ENCODE data around the gene RP9. TPM values are rescaled to one million over a fixed set of nuclear protein-coding genes. Genes with fewer than 3 reads are reported as not detected.

The RP9 gene
- total RNA-seq, 2 donors from 2014 or later: 20.8 to 32.2 TPM

DNA sequence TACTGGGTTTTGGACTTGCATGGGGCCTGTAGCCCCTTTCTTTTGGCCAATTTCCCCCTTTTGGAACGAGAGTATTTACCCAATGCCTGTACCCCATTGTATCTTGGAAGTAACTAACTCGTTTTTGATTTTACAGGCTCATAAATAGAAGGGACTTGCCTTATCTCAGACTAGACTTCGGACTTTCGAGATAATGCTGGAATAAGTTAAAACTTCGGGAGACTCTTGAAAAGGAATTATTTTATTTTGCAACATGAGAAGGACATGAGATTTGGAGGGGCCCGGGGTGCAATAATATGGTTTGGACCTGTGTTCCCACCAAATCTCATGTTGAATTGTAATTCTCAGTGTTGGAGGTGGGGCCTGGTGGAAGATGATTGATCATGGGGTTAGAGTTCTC lies 38.4 kb downstream of the RP9 start:
- H3K27ac Mint-ChIP-seq: no peak overlapping the region
- peaks cover 25% of the 10 kb centered on the region for H3K27me3 Mint-ChIP-seq (ENCODE audit: low read depth)
- H3K4me3 Mint-ChIP-seq: no peak overlapping the region
- DNase-seq: no peak
- ATAC-seq (replicated peaks in 1 of 2): no peak
- H3K9me3 Mint-ChIP-seq: peaks cover 5 to 16% of the 10 kb centered on the region in 2 donors
- peaks cover 4 to 10% of the 10 kb centered on the region in 2 donors for H3K36me3 Mint-ChIP-seq (ENCODE audit: insufficient read depth in 2 of 2)
- H3K4me1 Mint-ChIP-seq (ENCODE audit: low read depth): no peaks in the 10 kb centered on the region

DNA sequence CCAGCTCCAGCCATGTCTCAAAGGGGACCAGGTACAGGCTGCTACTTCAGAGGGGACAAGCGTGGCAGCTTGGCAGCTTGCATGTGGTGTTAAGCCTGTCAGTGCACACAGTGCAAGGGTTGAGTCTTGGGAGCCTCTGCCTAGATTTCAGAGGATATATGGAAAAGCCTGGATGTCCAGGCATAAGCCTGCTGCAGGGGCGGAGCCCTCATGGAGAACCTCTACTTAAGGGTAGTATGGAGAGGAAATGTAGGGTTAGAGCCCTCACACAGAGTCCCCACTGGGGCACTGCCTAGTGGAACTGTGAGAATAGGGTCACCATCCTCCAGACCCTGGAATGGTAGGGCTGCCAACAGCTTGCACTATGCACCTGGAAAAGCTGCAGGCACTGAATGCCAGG lies 38.9 kb downstream of the RP9 start:
- Mint-ChIP-seq H3K4me1 (ENCODE audit: low read depth) (no peaks in the 10 kb centered on the region), H3K27ac (no peak overlapping the region), H3K9me3 (peaks cover 7 to 18% of the 10 kb centered on the region in 2 donors), H3K36me3 (ENCODE audit: insufficient read depth in 2 of 2) (peaks cover 6 to 15% of the 10 kb centered on the region in 2 donors), H3K4me3 (no peak overlapping the region), H3K27me3 (ENCODE audit: low read depth) (peaks cover 23% of the 10 kb centered on the region)
- ATAC-seq (replicated peaks in 1 of 2): no peak
- no peak for DNase-seq

DNA sequence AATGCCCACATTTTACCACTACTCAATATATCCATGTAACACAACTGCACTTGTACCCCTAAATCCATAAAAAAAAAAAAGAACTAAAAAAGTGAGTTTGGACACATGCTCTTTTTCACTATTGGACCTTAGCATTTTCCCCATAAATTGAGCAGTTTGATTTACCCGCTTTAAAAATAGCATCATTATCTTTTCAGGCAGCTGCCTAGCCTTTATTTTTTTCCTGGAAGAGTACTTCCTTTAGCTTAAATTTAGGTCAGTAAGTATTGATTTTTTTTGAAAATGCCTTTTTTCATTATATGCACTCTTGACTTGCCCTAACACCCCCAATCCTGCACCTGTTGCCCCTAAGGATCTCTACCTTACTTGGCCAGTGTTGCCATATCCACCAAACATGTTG lies 41.3 kb downstream of the RP9 start:
- no peak for ATAC-seq (replicated peaks in 1 of 2)
- Mint-ChIP-seq H3K27me3 (ENCODE audit: low read depth) (peaks cover 13% of the 10 kb centered on the region), H3K4me1 (ENCODE audit: low read depth) (peaks cover 6% of the 10 kb centered on the region), H3K9me3 (peaks cover 7 to 18% of the 10 kb centered on the region in 2 donors), H3K4me3 (no peak overlapping the region), H3K36me3 (ENCODE audit: insufficient read depth in 2 of 2) (peaks cover 6 to 18% of the 10 kb centered on the region in 2 donors), H3K27ac (no peak overlapping the region)
- no peak for DNase-seq

DNA sequence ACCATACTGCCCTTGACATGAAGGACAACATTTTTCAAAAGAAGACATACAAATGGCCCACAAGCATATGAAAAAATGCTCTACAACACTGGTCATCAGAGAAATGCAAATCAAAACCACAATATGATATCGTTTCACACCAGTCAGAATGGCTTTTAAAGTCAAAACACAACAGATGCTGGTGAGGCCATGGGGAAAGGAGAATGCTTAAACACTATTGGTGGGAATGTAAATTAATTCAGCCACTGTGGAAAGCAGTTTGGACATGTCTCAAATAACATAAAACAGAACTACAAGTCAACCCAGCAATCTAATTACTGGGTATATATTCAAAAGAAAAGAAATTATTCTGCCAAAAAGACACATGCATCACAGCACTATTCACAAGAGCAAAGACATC lies 42.4 kb downstream of the RP9 start:
- DNase-seq (no peak), ATAC-seq (replicated peaks in 1 of 2) (no peak)
- Mint-ChIP-seq H3K9me3 (peaks cover 7 to 17% of the 10 kb centered on the region in 2 donors), H3K4me1 (ENCODE audit: low read depth) (peaks cover 6% of the 10 kb centered on the region), H3K4me3 (no peak overlapping the region), H3K27me3 (ENCODE audit: low read depth) (peaks cover 8% of the 10 kb centered on the region), H3K36me3 (ENCODE audit: insufficient read depth in 2 of 2) (peaks cover 6 to 18% of the 10 kb centered on the region in 2 donors), H3K27ac (no peak overlapping the region)

DNA sequence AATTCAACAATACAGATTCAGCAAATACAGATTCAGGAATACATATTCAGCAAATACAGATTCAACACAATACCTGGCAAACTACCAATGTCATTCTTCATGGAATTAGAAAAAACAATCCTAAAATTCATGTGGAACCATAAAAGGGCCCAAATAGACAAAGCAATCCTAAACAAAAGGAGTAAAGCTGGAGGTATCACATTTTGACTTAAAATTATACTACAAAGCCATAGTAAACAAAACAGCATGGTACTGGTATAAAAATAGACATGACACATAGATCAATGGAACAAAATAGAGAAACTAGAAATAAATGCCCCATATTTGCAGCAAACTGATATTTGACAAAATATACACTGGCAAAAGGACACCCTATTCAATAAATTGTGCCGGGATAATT lies 43.2 kb downstream of the RP9 start:
- no peak for ATAC-seq (replicated peaks in 1 of 2)
- Mint-ChIP-seq H3K4me1 (ENCODE audit: low read depth) (peaks cover 9% of the 10 kb centered on the region), H3K4me3 (no peak overlapping the region), H3K27ac (peak overlapping the region; percentile 62), H3K27me3 (ENCODE audit: low read depth) (peaks cover 8% of the 10 kb centered on the region), H3K9me3 (peaks cover 7 to 15% of the 10 kb centered on the region in 2 donors), H3K36me3 (ENCODE audit: insufficient read depth in 2 of 2) (peaks cover 4 to 18% of the 10 kb centered on the region in 2 donors)
- no peak for DNase-seq

DNA sequence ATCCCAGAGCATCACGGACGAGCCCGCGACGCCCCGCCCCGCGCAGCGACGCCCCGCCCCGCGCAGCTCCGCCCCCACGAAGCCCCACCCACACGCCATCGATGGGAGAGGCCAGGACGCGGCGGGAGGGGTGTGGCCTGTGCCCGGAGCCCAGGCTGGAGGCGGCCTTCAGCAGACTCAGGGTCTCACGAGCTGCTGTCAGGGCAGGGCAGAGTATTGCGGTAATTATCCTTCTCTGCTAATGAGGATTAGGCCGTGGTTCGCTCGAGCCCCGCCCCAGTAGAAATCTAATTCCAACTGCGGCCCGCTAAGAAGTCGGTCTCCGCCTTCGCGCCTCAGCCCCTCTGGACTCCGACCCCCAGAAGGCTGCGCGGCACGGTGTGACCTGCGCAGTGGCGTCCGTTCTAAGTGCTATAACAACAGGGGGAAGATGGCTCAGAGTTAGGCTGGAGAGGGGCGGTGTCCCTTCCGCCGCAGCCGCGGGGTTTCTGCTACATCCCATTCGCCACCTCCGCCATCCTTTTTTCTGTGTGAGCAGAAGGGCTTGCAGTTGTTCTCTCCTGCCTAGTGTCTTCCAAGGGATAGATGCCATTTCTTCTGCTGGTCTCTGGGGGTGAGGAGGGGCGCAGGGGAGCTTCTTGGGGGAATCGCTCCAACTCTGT lies 46.3 kb downstream of the RP9 start:
- peak; percentile 93 to 95 for DNase-seq
- Mint-ChIP-seq H3K27ac (peak overlapping the region; percentile 93), H3K27me3 (ENCODE audit: low read depth) (peaks cover 8% of the 10 kb centered on the region), H3K4me3 (peak overlapping the region; percentile 97 to 99), H3K9me3 (peaks cover 7 to 10% of the 10 kb centered on the region in 2 donors), H3K4me1 (ENCODE audit: low read depth) (peaks cover 35% of the 10 kb centered on the region), H3K36me3 (ENCODE audit: insufficient read depth in 2 of 2) (peaks cover 4 to 21% of the 10 kb centered on the region in 2 donors)
- ATAC-seq (replicated peaks in 1 of 2): peak; percentile 95

DNA sequence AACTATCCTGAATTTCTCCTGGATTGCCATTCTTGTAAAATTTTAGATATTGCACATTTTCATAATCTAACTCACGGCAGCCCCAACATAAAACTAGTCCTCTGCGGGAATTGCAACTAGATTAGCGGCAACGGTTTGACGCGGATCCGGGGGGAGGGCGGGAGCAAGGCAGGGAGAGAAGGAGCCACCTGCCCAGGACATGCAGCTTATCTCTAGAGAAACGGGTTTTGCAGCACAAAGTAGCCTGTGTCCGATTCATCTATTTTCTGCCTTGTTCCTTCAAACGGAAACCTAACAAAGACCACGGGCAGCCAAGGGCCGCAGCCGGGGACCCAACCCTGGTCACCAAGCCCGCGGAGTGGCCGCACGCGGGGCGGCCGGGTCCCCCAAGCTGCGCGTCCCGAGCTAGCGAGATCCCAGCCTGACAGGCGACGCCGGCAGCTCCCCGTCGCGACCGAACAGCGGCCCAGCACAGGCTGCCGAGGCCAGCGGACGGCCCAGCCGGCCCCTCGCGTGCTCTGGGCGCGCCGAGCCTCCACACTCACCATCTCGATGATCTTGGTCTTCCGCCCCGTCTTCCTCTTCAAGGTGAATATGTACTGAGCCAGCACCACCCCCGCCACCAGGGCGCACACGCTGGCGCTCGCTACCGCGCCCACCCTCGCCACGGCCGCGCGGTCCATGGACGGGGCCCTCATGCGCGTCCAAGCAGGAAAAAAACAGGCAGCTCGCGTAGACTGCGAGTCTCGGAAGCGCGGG lies 47.0 kb downstream of the RP9 start, which contains the start of gene NT5C3A:
Gene NT5C3A (minus strand): TSS at position 754 of the 759 bp plus-strand sequence. CDS start 71 bp downstream, at position 683.
- Mint-ChIP-seq H3K27me3 (ENCODE audit: low read depth) (peaks cover 8% of the 10 kb centered on the region), H3K4me3 (peak within 1 kb of the TSS; percentile 97 to 99), H3K27ac (peak within 1 kb of the TSS; percentile 93), H3K9me3 (peaks cover 7 to 10% of the 10 kb centered on the region in 2 donors), H3K36me3 (ENCODE audit: insufficient read depth in 2 of 2) (peaks cover 4 to 21% of the 10 kb centered on the region in 2 donors), H3K4me1 (ENCODE audit: low read depth) (peaks cover 35% of the 10 kb centered on the region)
- DNase-seq: peak in 1 of 2 donors; percentile 39
- ATAC-seq (replicated peaks in 1 of 2): peak in 1 of 2 donors; percentile 61

DNA sequence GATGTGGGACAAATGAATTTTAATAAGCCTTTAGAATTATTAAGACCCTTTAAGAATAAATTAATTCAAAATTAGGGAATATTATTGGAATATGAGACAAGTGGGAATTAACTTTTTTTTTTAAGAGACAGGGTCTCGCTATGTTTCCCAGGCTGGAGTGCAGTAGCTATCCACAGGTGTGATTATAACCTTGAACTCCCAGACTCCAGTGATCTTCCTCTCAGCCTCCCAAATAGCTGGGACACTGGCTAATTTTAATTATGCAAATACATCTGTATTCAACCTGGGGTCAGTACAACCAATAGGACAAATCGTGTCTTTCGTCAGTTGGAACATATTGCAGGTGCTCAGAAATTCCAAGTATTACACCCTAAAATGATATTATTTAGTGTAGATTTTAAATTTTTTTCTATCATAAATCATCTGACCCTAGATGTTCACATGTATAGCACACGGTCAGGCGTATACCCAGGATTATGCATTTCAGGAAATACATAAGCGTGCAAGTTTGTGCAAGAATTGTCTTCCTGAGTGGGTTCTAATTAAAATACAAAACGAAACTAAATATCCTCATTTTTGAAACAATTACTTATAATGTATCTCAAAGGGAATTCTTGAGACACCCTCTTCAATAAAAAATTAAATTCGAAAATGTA lies 47.8 kb downstream of the RP9 start:
- peak overlapping the region; percentile 84 for H3K27ac Mint-ChIP-seq
- ATAC-seq (replicated peaks in 1 of 2): no peak
- H3K36me3 Mint-ChIP-seq (ENCODE audit: insufficient read depth in 2 of 2): peaks cover 4 to 20% of the 10 kb centered on the region in 2 donors

DNA sequence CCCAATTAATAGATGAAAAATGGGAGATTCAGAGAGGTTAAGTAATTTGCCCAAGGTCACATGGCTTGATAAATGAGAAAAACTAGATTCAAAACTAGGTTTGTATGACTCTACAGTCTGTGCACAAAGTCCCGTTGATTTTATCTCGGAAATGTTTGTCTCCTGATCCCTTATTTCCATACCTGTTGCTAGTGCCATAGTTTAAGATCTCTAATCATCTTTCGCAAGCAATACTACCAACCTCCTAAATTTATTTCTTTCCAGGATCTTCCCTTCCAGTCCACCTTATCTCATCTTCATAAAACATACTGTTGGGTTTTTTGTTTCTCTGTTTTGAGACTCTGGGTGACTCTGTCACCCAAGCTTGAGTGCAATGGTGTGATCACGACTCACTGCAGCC lies 49.6 kb downstream of the RP9 start:
- peak overlapping the region; percentile 4 to 24 for H3K4me3 Mint-ChIP-seq
- H3K9me3 Mint-ChIP-seq: no peaks in the 10 kb centered on the region
- peaks cover 52% of the 10 kb centered on the region for H3K4me1 Mint-ChIP-seq (ENCODE audit: low read depth)
- H3K27me3 Mint-ChIP-seq (ENCODE audit: low read depth): no peaks in the 10 kb centered on the region
- ATAC-seq (replicated peaks in 1 of 2) (no peak), DNase-seq (no peak)
- H3K27ac Mint-ChIP-seq: peak overlapping the region; percentile 30
- H3K36me3 Mint-ChIP-seq (ENCODE audit: insufficient read depth in 2 of 2): peaks cover 0 to 12% of the 10 kb centered on the region in 2 donors

More for the DNA sequence above, 47.8 kb downstream of the RP9 start:
- DNase-seq: no peak
- Mint-ChIP-seq H3K4me1 (ENCODE audit: low read depth) (peaks cover 40% of the 10 kb centered on the region), H3K27me3 (ENCODE audit: low read depth) (peaks cover 3% of the 10 kb centered on the region), H3K4me3 (peak overlapping the region; percentile 97 to 99), H3K9me3 (peaks cover 6 to 8% of the 10 kb centered on the region in 2 donors)

DNA sequence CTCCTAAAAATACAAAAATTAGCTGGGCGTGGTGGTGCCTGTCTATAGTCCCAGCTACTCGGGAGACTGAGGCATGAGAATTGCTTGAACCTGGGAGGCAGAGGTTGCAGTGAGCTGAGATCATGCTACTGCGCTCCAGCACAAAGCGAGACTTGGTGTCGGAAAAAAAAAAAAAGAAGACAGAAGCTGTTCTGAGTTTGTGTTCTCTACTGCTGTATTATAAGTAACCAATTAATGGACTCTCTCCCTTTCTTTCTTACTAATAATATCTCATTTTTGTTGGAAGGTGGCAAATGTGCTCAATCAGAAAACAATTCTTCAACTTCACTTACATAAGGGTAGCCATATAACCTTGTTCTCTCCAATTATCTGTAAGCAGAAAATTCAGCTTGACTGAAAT lies 54.0 kb downstream of the RP9 start:
- peak overlapping the region; percentile 85 for H3K27ac Mint-ChIP-seq
- DNase-seq (no peak), ATAC-seq (replicated peaks in 1 of 2) (no peak)
- H3K4me3 Mint-ChIP-seq: peak overlapping the region in 1 of 2 donors; percentile 28
- peaks cover 0 to 10% of the 10 kb centered on the region in 2 donors for H3K36me3 Mint-ChIP-seq (ENCODE audit: insufficient read depth in 2 of 2)
- no peaks in the 10 kb centered on the region for H3K27me3 Mint-ChIP-seq (ENCODE audit: low read depth)
- peaks cover 72% of the 10 kb centered on the region for H3K4me1 Mint-ChIP-seq (ENCODE audit: low read depth)
- no peaks in the 10 kb centered on the region for H3K9me3 Mint-ChIP-seq

DNA sequence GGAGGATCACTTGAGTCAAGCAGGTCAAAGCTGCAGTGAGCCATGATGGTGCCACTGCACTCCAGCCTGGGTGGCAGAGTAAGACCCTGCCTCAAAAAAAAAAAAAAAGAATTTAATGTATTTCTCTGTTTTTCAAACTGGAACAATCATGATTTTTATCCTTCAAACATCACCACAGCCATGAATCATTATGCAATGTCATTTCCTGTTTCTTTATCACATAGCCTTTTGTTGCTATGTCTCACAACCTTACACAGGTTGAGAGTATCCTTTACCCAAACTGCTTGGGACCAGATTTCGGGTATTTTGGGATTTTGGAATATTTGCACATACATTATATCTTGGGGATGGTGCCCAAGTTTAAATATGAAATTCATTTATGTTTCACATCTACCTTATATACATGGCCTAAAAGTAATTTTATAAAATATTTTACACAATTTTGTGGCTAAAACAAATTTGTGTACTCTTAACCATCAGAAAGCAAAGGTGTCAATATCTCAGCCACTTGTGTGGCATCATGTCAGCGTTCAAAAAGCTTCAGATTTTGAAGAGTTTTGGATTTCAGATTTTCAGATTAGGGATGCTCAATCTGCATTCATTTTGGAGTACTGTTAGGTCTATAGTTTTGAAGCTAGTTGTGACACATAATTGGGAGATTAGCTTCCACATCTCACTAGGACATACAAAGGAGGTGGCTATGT lies 54.8 kb downstream of the RP9 start:
- no peaks in the 10 kb centered on the region for H3K27me3 Mint-ChIP-seq (ENCODE audit: low read depth)
- DNase-seq (no peak), ATAC-seq (replicated peaks in 1 of 2) (peak; percentile 92 to 96)
- H3K9me3 Mint-ChIP-seq: no peaks in the 10 kb centered on the region
- H3K36me3 Mint-ChIP-seq (ENCODE audit: insufficient read depth in 2 of 2): peaks cover 0 to 6% of the 10 kb centered on the region in 2 donors
- peak overlapping the region in 1 of 2 donors; percentile 34 for H3K4me3 Mint-ChIP-seq
- H3K27ac Mint-ChIP-seq: peak overlapping the region; percentile 89
- H3K4me1 Mint-ChIP-seq (ENCODE audit: low read depth): peaks cover 66% of the 10 kb centered on the region

DNA sequence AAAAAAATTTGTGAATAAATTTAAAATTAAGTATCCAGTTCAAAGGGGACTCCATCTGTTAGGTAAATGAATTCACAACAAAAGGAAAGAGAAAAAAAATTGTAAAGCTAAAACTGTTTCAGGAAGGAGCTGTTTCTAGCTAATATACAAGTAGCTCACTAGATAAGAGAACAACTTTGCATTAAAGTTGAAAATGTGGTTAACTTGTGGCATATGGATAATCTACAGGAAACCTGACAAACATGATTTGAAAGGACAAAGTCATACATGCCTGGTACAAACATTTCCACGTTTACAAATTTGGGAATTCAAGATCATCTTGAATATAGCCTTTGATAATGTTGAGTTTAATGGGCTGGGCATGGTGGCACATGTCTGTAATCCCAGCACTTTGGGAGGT lies 55.5 kb downstream of the RP9 start:
- Mint-ChIP-seq H3K27me3 (ENCODE audit: low read depth) (no peaks in the 10 kb centered on the region), H3K4me1 (ENCODE audit: low read depth) (peaks cover 66% of the 10 kb centered on the region), H3K36me3 (ENCODE audit: insufficient read depth in 2 of 2) (peaks cover 0 to 3% of the 10 kb centered on the region in 2 donors), H3K27ac (peak overlapping the region; percentile 89), H3K4me3 (no peak overlapping the region), H3K9me3 (no peaks in the 10 kb centered on the region)
- DNase-seq (no peak), ATAC-seq (replicated peaks in 1 of 2) (no peak)

Data from activated T-cell treated with anti-CD3 and anti-CD28 coated beads, Interleukin-2, amount 50 U/mL, for 72 hours (primary cell).